Measurements from ENCODE around the gene PPP1R16B. TPM values are rescaled to one million over a fixed set of nuclear protein-coding genes. Genes with fewer than 3 reads are reported as not detected.

The PPP1R16B gene
- total RNA-seq, 1 donor, result not detected

- H3K4me3 ChIP-seq (ENCODE audit: low read depth, low read length), result no peak overlapping the region
- DNase-seq (ENCODE audit: low read depth), result no peak
- TF ChIP-seq, protein P1, sequence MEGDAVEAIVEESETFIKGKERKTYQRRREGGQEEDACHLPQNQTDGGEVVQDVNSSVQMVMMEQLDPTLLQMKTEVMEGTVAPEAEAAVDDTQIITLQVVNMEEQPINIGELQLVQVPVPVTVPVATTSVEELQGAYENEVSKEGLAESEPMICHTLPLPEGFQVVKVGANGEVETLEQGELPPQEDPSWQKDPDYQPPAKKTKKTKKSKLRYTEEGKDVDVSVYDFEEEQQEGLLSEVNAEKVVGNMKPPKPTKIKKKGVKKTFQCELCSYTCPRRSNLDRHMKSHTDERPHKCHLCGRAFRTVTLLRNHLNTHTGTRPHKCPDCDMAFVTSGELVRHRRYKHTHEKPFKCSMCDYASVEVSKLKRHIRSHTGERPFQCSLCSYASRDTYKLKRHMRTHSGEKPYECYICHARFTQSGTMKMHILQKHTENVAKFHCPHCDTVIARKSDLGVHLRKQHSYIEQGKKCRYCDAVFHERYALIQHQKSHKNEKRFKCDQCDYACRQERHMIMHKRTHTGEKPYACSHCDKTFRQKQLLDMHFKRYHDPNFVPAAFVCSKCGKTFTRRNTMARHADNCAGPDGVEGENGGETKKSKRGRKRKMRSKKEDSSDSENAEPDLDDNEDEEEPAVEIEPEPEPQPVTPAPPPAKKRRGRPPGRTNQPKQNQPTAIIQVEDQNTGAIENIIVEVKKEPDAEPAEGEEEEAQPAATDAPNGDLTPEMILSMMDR (IDR thresholded peaks at IDR 0.05; ENCODE audit: insufficient read depth, low read depth, low read length), result no peak
Observed at GRCh38 chr20:38831995-38832620, 26.6 kb downstream of the PPP1R16B start.

DNA sequence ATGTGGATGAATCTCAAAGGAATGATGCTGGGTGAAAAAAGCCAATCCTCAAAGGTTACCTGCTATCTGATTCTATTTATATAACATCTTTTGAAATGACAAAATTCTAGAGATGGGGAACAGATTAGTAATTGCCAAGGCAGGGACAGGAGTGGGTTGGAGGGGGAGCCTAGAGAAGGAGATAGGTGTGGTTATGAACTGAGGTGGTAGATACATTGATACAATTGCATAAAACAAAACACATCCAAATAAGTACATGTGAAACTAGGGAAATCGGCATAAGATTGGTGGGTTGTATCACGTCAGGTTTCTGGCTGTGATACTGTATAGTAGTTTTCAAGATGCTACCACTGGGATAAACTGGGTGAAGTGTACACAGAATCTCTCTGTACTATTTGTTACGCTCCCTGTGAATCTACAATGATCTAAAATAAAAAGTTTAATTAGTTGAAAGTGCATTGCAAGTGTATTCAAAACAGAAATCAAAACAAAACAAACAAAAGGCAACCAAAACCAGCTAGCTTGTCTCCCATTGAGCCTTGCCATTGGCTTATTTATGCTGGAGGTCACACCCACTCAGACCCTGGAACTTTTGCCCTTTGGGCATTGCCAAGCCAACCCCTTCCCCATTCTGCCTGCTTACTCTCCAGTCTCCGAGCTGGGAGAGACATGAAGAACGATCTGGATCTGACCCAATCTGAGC is 27.8 kb downstream of the PPP1R16B start:
- DNase-seq (ENCODE audit: low read depth), result no peak
- no peak overlapping the region for H3K4me3 ChIP-seq (ENCODE audit: low read depth, low read length)
- TF ChIP-seq, protein P1 (IDR thresholded peaks at IDR 0.05; ENCODE audit: insufficient read depth, low read depth, low read length), result no peak

- no peak for DNase-seq (ENCODE audit: low read depth)
- no peak overlapping the region for H3K4me3 ChIP-seq (ENCODE audit: low read depth, low read length)
- TF ChIP-seq, protein P1 (IDR thresholded peaks at IDR 0.05; ENCODE audit: insufficient read depth, low read depth, low read length), result no peak
Observed at GRCh38 chr20:38833857-38834164, 28.3 kb downstream of the PPP1R16B start.

DNA sequence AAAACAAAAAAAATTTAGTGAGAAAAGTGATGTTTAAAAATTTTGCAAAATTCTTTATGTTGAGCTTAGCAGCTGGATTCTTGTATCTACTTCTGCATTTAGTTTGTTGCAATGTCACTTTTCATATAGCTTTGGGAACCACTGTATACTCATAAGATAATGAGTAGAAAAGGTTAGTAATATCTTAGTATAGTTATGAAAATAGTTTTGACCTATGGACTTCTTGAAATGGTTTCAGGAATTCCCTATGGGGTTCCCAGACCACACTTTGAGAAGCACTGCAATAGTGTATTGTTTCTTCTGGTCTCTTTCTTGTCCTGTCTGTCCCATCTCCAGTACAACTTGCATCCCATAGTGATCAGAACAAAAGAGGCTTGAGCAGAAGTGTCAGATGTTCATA is 29.4 kb downstream of the PPP1R16B start:
- no peak overlapping the region for H3K4me3 ChIP-seq (ENCODE audit: low read depth, low read length)
- DNase-seq (ENCODE audit: low read depth), result no peak
- TF ChIP-seq, protein P1 (IDR thresholded peaks at IDR 0.05; ENCODE audit: insufficient read depth, low read depth, low read length), result no peak

DNA sequence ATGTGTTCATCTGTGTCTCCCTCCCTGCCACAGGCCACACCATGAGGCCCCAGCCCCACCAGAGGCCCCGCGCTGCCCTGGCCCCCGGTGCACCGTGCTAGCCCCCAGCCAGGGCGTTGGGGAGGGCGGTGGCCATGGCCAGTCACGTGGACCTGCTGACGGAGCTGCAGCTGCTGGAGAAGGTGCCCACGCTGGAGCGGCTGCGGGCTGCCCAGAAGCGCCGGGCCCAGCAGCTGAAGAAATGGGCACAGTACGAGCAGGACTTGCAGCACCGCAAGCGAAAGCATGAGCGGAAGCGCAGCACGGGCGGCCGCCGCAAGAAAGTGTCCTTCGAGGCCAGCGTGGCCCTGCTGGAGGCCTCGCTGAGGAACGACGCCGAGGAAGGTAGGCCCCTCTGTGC is 30.3 kb downstream of the PPP1R16B start:
- DNase-seq (ENCODE audit: low read depth), result no peak
- TF ChIP-seq, protein P1 (IDR thresholded peaks at IDR 0.05; ENCODE audit: insufficient read depth, low read depth, low read length), result no peak
- no peak overlapping the region for H3K4me3 ChIP-seq (ENCODE audit: low read depth, low read length)

GRCh38 chr20:38836991-38837390 is 31.5 kb downstream of the PPP1R16B start:
- DNase-seq (ENCODE audit: low read depth), result no peak
- no peak overlapping the region for H3K4me3 ChIP-seq (ENCODE audit: low read depth, low read length)
- TF ChIP-seq, protein P1 (IDR thresholded peaks at IDR 0.05; ENCODE audit: insufficient read depth, low read depth, low read length), result no peak

Measured in fibroblast of villous mesenchyme (primary cell).